MM.1S (cell line): ENCODE measurements around the gene SMAGP.

Source experiments
- DNase-seq: peaks from one replicate; pipeline ENCODE4 v3.0.0-alpha.2; 2015
- H2AFZ ChIP-seq: fragments of 300-600 bp; sonication (generic); 2 replicates; pipeline ENCODE4 v1.6.0; 2016; ENCODE audit warnings: antibody characterized with exemption, low read length
- H3F3A ChIP-seq: fragments of 300-600 bp; sonication (generic); 2 replicates; pipeline ENCODE4 v1.6.1; 2016; ENCODE audit warnings: mild to moderate bottlenecking, antibody characterized with exemption, low read length, moderate library complexity, mixed read lengths; ENCODE audit not compliant: insufficient read depth
- H3K27ac ChIP-seq: fragments of 300-600 bp; sonication (generic); 2 replicates; pipeline ENCODE4 v1.5.1; 2016; ENCODE audit warnings: mild to moderate bottlenecking, low read length
- H3K27me3 ChIP-seq: fragments of 300-600 bp; sonication (generic); replicated peaks from 2 replicates; pipeline ENCODE4 v1.6.0; 2016; ENCODE audit warnings: low read length; ENCODE audit not compliant: insufficient read depth
- H3K36me3 ChIP-seq: fragments of 300-600 bp; sonication (generic); replicated peaks from 2 replicates; pipeline ENCODE4 v1.6.1; 2016; ENCODE audit warnings: mild to moderate bottlenecking, low read length, mixed read lengths; ENCODE audit not compliant: insufficient read depth
- H3K4me1 ChIP-seq: fragments of 300-600 bp; sonication (generic); 2 replicates; pipeline ENCODE4 v1.6.1; 2016; ENCODE audit warnings: low read length, mixed read lengths
- H3K4me2 ChIP-seq: fragments of 300-600 bp; sonication (generic); 2 replicates; pipeline ENCODE4 v1.6.0; 2016; ENCODE audit warnings: low read depth, low read length
- H3K4me3 ChIP-seq: fragments of 300-600 bp; sonication (generic); 2 replicates; pipeline ENCODE4 v1.5.1; 2016; ENCODE audit warnings: low read length, mixed read lengths
- H3K79me2 ChIP-seq: fragments of 300-600 bp; sonication (generic); 2 replicates; pipeline ENCODE4 v1.6.1; 2016; ENCODE audit warnings: mixed run types, low read length, mixed read lengths
- H3K9ac ChIP-seq: fragments of 300-600 bp; sonication (generic); 2 replicates; pipeline ENCODE4 v1.6.1; 2016; ENCODE audit warnings: low read length, mixed read lengths
- H3K9me2 ChIP-seq: fragments of 300-600 bp; sonication (generic); replicated peaks from 2 replicates; pipeline ENCODE4 v1.6.1; 2016; ENCODE audit warnings: mild to moderate bottlenecking, low read length, mixed read lengths; ENCODE audit not compliant: insufficient read depth
- H3K9me3 ChIP-seq: fragments of 300-600 bp; sonication (generic); replicated peaks from 2 replicates; pipeline ENCODE4 v1.6.1; 2016; ENCODE audit warnings: mild to moderate bottlenecking, low read length, mixed read lengths; ENCODE audit not compliant: insufficient read depth
- H4K20me1 ChIP-seq: fragments of 300-600 bp; sonication (generic); 2 replicates; pipeline ENCODE4 v1.6.1; 2016; ENCODE audit warnings: mild to moderate bottlenecking, low read length, moderate library complexity, mixed read lengths; ENCODE audit not compliant: insufficient read depth
- EZH2 ChIP-seq: fragments of 300-600 bp; sonication (generic); optimal IDR thresholded peaks from 2 replicates; pipeline ENCODE3; 2017; ENCODE audit warnings: low read depth, mild to moderate bottlenecking, antibody characterized with exemption, low read length, mixed read lengths
- EZH2phosphoT487 ChIP-seq: fragments of 300-600 bp; sonication (generic); IDR thresholded peaks from 2 replicates; pipeline ENCODE4 v1.6.1; 2018; ENCODE audit warnings: antibody characterized with exemption, low read length
- TF ChIP-seq, protein P1 (sequence below): fragments of 300-600 bp; sonication (generic); IDR thresholded peaks from 2 replicates; pipeline ENCODE4 v1.5.1; 2016; ENCODE audit warnings: antibody characterized with exemption, low read length, mixed read lengths

Gene SMAGP

GRCh38 chr12:51238510-51239334, 31.5 kb downstream of the SMAGP start, which contains the start of gene DAZAP2:
TSS of gene DAZAP2 (plus strand) at chr12:51238826. CDS start at chr12:51238908, 82 bp downstream.
- H3K9me2 ChIP-seq: no peaks in the 10 kb centered on the region
- no peaks in the 10 kb centered on the region for H3K27me3 ChIP-seq
- H3K79me2 ChIP-seq: peaks cover 28% of the 10 kb centered on the region
- H3K27ac ChIP-seq: peak within 1 kb of the TSS; percentile 100
- TF ChIP-seq, protein P1, sequence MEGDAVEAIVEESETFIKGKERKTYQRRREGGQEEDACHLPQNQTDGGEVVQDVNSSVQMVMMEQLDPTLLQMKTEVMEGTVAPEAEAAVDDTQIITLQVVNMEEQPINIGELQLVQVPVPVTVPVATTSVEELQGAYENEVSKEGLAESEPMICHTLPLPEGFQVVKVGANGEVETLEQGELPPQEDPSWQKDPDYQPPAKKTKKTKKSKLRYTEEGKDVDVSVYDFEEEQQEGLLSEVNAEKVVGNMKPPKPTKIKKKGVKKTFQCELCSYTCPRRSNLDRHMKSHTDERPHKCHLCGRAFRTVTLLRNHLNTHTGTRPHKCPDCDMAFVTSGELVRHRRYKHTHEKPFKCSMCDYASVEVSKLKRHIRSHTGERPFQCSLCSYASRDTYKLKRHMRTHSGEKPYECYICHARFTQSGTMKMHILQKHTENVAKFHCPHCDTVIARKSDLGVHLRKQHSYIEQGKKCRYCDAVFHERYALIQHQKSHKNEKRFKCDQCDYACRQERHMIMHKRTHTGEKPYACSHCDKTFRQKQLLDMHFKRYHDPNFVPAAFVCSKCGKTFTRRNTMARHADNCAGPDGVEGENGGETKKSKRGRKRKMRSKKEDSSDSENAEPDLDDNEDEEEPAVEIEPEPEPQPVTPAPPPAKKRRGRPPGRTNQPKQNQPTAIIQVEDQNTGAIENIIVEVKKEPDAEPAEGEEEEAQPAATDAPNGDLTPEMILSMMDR: no peak
- TF ChIP-seq EZH2phosphoT487 (no peak), EZH2 (no peak)
- H3F3A ChIP-seq: peaks cover 15% of the 10 kb centered on the region
- H3K4me1 ChIP-seq: peaks cover 10% of the 10 kb centered on the region; the same call in 1 of the 2 replicates
- no peaks in the 10 kb centered on the region for H3K9me3 ChIP-seq
- peak within 1 kb of the TSS; percentile 100 for H3K9ac ChIP-seq
- peak within 1 kb of the TSS; percentile 92 for H3K4me2 ChIP-seq
- peak within 1 kb of the TSS; percentile 100 for H3K4me3 ChIP-seq
- H4K20me1 ChIP-seq: peaks cover 5% of the 10 kb centered on the region; the same call in 1 of the 2 replicates
- DNase-seq: peak; percentile 97
- H3K36me3 ChIP-seq: peaks cover 5% of the 10 kb centered on the region; the same call in 1 of the 2 replicates
- H2AFZ ChIP-seq: peak within 1 kb of the TSS; percentile 86

GRCh38 chr12:51238037-51238509, 32.1 kb downstream of the SMAGP start:
- Histone ChIP-seq H3K9ac (peak overlapping the region; percentile 100), H3K4me3 (peak overlapping the region; percentile 100), H2AFZ (peak overlapping the region; percentile 84), H3K79me2 (peaks cover 28% of the 10 kb centered on the region), H3K9me2 (no peaks in the 10 kb centered on the region), H4K20me1 (peaks cover 5% of the 10 kb centered on the region; the same call in 1 of the 2 replicates), H3K9me3 (no peaks in the 10 kb centered on the region), H3K4me2 (peak overlapping the region; percentile 92), H3K36me3 (peaks cover 5% of the 10 kb centered on the region; the same call in 1 of the 2 replicates), H3K4me1 (peaks cover 10% of the 10 kb centered on the region; the same call in 1 of the 2 replicates), H3F3A (peaks cover 12% of the 10 kb centered on the region), H3K27ac (peak overlapping the region; percentile 100), H3K27me3 (no peaks in the 10 kb centered on the region)
- peak; percentile 71 for DNase-seq
- TF ChIP-seq EZH2 (no peak), EZH2phosphoT487 (no peak)
- TF ChIP-seq, protein P1: no peak

GRCh38 chr12:51234530-51234929, 35.7 kb downstream of the SMAGP start:
- H2AFZ ChIP-seq: no peak overlapping the region
- H3K4me3 ChIP-seq: no peak overlapping the region
- no peaks in the 10 kb centered on the region for H3K36me3 ChIP-seq
- peaks cover 9% of the 10 kb centered on the region for H3K79me2 ChIP-seq
- no peaks in the 10 kb centered on the region for H3K27me3 ChIP-seq
- no peaks in the 10 kb centered on the region for H4K20me1 ChIP-seq
- H3K4me2 ChIP-seq: no peak overlapping the region
- no peak overlapping the region for H3K27ac ChIP-seq
- peaks cover 10% of the 10 kb centered on the region for H3F3A ChIP-seq
- 0 out of 2 replicates have a peak, but pooled peaks cover 3% of the 10 kb centered on the region for H3K4me1 ChIP-seq
- TF ChIP-seq, protein P1: no peak
- TF ChIP-seq EZH2phosphoT487: no peak
- no peaks in the 10 kb centered on the region for H3K9me3 ChIP-seq
- no peaks in the 10 kb centered on the region for H3K9me2 ChIP-seq
- no peak overlapping the region for H3K9ac ChIP-seq
- DNase-seq: no peak
